Measurements from ENCODE around the gene KLHDC8A.

DNA sequence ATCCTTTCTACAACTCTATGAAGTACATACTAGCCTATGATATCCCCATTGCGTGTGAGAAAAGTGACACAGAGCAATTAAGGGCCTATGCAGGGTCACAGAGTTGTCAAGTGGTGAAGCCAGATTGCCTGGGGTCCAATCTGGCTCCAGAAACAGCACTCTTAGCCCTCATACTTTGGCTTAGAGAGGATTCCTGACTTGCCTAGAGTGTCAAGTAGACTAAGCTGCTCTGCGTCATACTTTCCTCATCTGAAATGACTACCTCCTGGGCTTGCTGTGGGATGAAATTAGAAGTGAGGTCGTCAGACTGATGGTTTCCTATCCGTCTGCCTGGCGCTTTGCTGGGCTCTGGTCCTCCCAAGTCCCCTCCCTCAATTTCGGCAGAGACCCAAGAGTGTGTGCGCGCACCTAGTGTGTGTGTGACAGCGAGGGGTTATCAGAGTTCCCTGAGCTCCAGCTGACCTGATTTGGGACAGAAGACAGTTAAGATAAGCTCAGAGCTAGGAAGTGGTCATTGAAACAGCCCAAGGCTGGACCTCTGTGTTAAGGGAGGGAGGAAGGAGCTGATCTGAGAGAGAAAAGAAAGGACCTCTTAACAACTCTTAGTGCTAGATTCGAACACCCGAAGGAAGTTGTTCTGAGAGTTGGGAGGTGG, 29.8 kb downstream of the KLHDC8A start:
- TF ChIP-seq, protein P1, sequence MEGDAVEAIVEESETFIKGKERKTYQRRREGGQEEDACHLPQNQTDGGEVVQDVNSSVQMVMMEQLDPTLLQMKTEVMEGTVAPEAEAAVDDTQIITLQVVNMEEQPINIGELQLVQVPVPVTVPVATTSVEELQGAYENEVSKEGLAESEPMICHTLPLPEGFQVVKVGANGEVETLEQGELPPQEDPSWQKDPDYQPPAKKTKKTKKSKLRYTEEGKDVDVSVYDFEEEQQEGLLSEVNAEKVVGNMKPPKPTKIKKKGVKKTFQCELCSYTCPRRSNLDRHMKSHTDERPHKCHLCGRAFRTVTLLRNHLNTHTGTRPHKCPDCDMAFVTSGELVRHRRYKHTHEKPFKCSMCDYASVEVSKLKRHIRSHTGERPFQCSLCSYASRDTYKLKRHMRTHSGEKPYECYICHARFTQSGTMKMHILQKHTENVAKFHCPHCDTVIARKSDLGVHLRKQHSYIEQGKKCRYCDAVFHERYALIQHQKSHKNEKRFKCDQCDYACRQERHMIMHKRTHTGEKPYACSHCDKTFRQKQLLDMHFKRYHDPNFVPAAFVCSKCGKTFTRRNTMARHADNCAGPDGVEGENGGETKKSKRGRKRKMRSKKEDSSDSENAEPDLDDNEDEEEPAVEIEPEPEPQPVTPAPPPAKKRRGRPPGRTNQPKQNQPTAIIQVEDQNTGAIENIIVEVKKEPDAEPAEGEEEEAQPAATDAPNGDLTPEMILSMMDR (IDR thresholded peaks at IDR 0.05 in 4 of 5, conservative IDR thresholded peaks at IDR 0.05 in 1 of 5): no peak
- TF ChIP-seq POLR2A (IDR thresholded peaks at IDR 0.05): no peak

Measured in gastrocnemius medialis (tissue), 4 donors.